Measurements from ENCODE around the gene WWP2.

Gene WWP2

GRCh38 chr16:69921127-69921526 is 159.0 kb downstream of the WWP2 start:
- Histone ChIP-seq H3K4me1 (ENCODE audit: control insufficient read depth, insufficient read depth, low read length) (no peaks in the 10 kb centered on the region), H3K27ac (ENCODE audit: extremely low read depth, low read depth, low read length) (no peak overlapping the region), H3K4me3 (ENCODE audit: low read depth, low read length) (no peak overlapping the region), H3K36me3 (ENCODE audit: control insufficient read depth in 2 of 2, insufficient read depth in 1 of 2, low read length in 2 of 2) (peaks cover 0 to 8% of the 10 kb centered on the region in 2 experiments; a peak in 1 of 3 replicates), H3K9me3 (ENCODE audit: control insufficient read depth, insufficient read depth, low read depth, low read length) (no peaks in the 10 kb centered on the region)
- CTCF ChIA-PET, result interaction anchor here (0.6 to 0.8 kb wide), 2 partner anchors 8 to 122 kb away, joined by 5 read pairs; no protein-coding TSS in a partner anchor
- POLR2A ChIA-PET, result no interaction called here
- TF ChIP-seq ZNF639 (tag by site-specific recombination; IDR thresholded peaks at IDR 0.05), result no peak

- H3K9me3 ChIP-seq (ENCODE audit: control insufficient read depth, insufficient read depth, low read depth, low read length), result no peaks in the 10 kb centered on the region
- no peak overlapping the region for H3K27ac ChIP-seq (ENCODE audit: extremely low read depth, low read depth, low read length)
- CTCF ChIA-PET, result interaction anchor here (0.6 to 0.9 kb wide), 3 partner anchors 8 to 472 kb away, joined by 3 to 12 read pairs (median 4); no protein-coding TSS in a partner anchor
- POLR2A ChIA-PET, result no interaction called here
- H3K4me1 ChIP-seq (ENCODE audit: control insufficient read depth, insufficient read depth, low read length), result no peaks in the 10 kb centered on the region
- H3K36me3 ChIP-seq (ENCODE audit: control insufficient read depth in 2 of 2, insufficient read depth in 1 of 2, low read length in 2 of 2), result peaks cover 0 to 8% of the 10 kb centered on the region in 2 experiments; a peak in 1 of 3 replicates
- TF ChIP-seq ZNF140 (tag by site-specific recombination; IDR thresholded peaks at IDR 0.05) (no peak), ZNF501 (tag by site-specific recombination; IDR thresholded peaks at IDR 0.05) (no peak), OVOL3 (tag by site-specific recombination; IDR thresholded peaks at IDR 0.05) (no peak), ZNF654 (tag by site-specific recombination; IDR thresholded peaks at IDR 0.05; ENCODE audit: low read depth) (no peak), ZNF48 (tag by site-specific recombination; IDR thresholded peaks at IDR 0.05) (no peak), YY2 (tag by site-specific recombination; IDR thresholded peaks at IDR 0.05) (no peak), ZNF184 (tag by site-specific recombination; IDR thresholded peaks at IDR 0.05) (no peak)
- H3K4me3 ChIP-seq (ENCODE audit: low read depth, low read length), result no peak overlapping the region
Measured at GRCh38 chr16:69922200-69922599, 160.1 kb downstream of the WWP2 start.

- no peak overlapping the region for H3K4me3 ChIP-seq (ENCODE audit: low read depth, low read length)
- no peaks in the 10 kb centered on the region for H3K9me3 ChIP-seq (ENCODE audit: control insufficient read depth, insufficient read depth, low read depth, low read length)
- H3K27ac ChIP-seq (ENCODE audit: extremely low read depth, low read depth, low read length), result no peak overlapping the region
- CTCF ChIA-PET, result no interaction called here
- H3K4me1 ChIP-seq (ENCODE audit: control insufficient read depth, insufficient read depth, low read length), result no peaks in the 10 kb centered on the region
- peaks cover 0 to 8% of the 10 kb centered on the region in 2 experiments; a peak in 1 of 3 replicates for H3K36me3 ChIP-seq (ENCODE audit: control insufficient read depth in 2 of 2, insufficient read depth in 1 of 2, low read length in 2 of 2)
- POLR2A ChIA-PET, result no interaction called here
- TF ChIP-seq ELK4 (IDR thresholded peaks at IDR 0.05; ENCODE audit: borderline replicate concordance, low read depth, low read length) (no peak), PRDM4 (tag by site-specific recombination; IDR thresholded peaks at IDR 0.05) (no peak), MZF1 (tag by site-specific recombination; IDR thresholded peaks at IDR 0.05; ENCODE audit: borderline replicate concordance) (no peak), ZNF18 (tag by site-specific recombination; IDR thresholded peaks at IDR 0.05) (no peak), ZBTB8A (tag by site-specific recombination; IDR thresholded peaks at IDR 0.05) (no peak), ZNF449 (tag by site-specific recombination; IDR thresholded peaks at IDR 0.05) (no peak), ZNF133 (tag by site-specific recombination; IDR thresholded peaks at IDR 0.05) (no peak), ZNF174 (tag by site-specific recombination; IDR thresholded peaks at IDR 0.05) (no peak), ZNF530 (tag by site-specific recombination; IDR thresholded peaks at IDR 0.05; ENCODE audit: low read depth) (no peak), PRDM1 (tag by site-specific recombination; IDR thresholded peaks at IDR 0.05) (no peak), ZBTB6 (tag by site-specific recombination; IDR thresholded peaks at IDR 0.05) (no peak), ZFP37 (tag by site-specific recombination; IDR thresholded peaks at IDR 0.05) (no peak), ZFHX2 (tag by site-specific recombination; conservative IDR thresholded peaks at IDR 0.05) (no peak)
Measured at GRCh38 chr16:69924041-69924775, 162.1 kb downstream of the WWP2 start.

All from HEK293 (cell line).